HL-60 (cell line): ENCODE measurements around the gene POP4.

ENCODE experiments used
- DNase-seq, 2 experiments: peaks; one replicate each; pipeline ENCODE4 v3.0.0-alpha.2; 2010 to 2020; ENCODE audit warnings: low read depth in 1 of 2, low spot score in 1 of 2
- H3K27ac ChIP-seq: fragments of 250-450 bp; sonication (Bioruptor Pico); replicated peaks from 2 replicates; pipeline ENCODE4 v1.5.1; 2020; ENCODE audit warnings: mild to moderate bottlenecking, moderate library complexity
- H3K27me3 ChIP-seq: fragments of 250-450 bp; sonication (Bioruptor Pico); 2 replicates; pipeline ENCODE4 v1.5.1; 2021; ENCODE audit warnings: mild to moderate bottlenecking, moderate library complexity; ENCODE audit not compliant: insufficient read depth, poor library complexity, severe bottlenecking
- H3K4me3 ChIP-seq: replicated peaks from 2 replicates; pipeline ENCODE4 v1.5.1; 2011; ENCODE audit warnings: mild to moderate bottlenecking, control low read depth, low read length; ENCODE audit not compliant: insufficient read depth
- GABPA ChIP-seq: IDR thresholded peaks from 2 replicates; pipeline ENCODE4 v1.6.1; 2012; ENCODE audit warnings: low read depth
- POLR2AphosphoS5 ChIP-seq: IDR thresholded peaks from 2 replicates; pipeline ENCODE4 v1.6.1; 2012; ENCODE audit warnings: low read depth
- SPI1 ChIP-seq: IDR thresholded peaks from 2 replicates; pipeline ENCODE4 v1.6.1; 2012; ENCODE audit warnings: low read depth, mild to moderate bottlenecking, borderline replicate concordance
- TF ChIP-seq, protein P1 (sequence below): IDR thresholded peaks from 2 replicates; pipeline ENCODE4 v1.6.1; 2012; ENCODE audit warnings: low read depth; ENCODE audit not compliant: insufficient replicate concordance
- TF ChIP-seq, protein P2 (sequence below): IDR thresholded peaks from one replicate; pipeline ENCODE4 v1.5.1; 2011; ENCODE audit warnings: low read length, control low read depth, inconsistent platforms; ENCODE audit not compliant: insufficient read depth

POP4 gene

DNA sequence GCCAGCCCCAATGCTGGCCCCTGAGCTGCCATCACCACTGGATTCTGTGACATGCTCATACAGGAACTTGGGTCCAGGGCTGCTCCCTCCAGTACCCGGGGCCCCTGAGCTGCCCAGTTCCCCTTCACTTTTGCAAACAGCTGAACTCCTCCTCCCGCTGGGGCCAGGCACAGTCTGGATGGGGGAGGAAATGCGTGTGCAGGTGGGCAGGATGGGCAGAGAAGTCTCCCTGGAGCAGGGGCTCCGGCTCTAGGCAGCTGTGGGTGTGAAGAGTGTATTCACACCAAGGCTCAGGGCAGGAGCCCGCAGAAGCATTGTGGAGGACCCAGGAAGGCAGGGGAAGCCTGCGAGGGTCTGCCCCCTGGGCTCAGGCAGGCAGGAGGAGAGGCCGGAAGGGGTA, 12.4 kb downstream of the POP4 start:
- TF ChIP-seq, protein P1, sequence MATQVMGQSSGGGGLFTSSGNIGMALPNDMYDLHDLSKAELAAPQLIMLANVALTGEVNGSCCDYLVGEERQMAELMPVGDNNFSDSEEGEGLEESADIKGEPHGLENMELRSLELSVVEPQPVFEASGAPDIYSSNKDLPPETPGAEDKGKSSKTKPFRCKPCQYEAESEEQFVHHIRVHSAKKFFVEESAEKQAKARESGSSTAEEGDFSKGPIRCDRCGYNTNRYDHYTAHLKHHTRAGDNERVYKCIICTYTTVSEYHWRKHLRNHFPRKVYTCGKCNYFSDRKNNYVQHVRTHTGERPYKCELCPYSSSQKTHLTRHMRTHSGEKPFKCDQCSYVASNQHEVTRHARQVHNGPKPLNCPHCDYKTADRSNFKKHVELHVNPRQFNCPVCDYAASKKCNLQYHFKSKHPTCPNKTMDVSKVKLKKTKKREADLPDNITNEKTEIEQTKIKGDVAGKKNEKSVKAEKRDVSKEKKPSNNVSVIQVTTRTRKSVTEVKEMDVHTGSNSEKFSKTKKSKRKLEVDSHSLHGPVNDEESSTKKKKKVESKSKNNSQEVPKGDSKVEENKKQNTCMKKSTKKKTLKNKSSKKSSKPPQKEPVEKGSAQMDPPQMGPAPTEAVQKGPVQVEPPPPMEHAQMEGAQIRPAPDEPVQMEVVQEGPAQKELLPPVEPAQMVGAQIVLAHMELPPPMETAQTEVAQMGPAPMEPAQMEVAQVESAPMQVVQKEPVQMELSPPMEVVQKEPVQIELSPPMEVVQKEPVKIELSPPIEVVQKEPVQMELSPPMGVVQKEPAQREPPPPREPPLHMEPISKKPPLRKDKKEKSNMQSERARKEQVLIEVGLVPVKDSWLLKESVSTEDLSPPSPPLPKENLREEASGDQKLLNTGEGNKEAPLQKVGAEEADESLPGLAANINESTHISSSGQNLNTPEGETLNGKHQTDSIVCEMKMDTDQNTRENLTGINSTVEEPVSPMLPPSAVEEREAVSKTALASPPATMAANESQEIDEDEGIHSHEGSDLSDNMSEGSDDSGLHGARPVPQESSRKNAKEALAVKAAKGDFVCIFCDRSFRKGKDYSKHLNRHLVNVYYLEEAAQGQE, result no peak
- TF ChIP-seq, protein P2, sequence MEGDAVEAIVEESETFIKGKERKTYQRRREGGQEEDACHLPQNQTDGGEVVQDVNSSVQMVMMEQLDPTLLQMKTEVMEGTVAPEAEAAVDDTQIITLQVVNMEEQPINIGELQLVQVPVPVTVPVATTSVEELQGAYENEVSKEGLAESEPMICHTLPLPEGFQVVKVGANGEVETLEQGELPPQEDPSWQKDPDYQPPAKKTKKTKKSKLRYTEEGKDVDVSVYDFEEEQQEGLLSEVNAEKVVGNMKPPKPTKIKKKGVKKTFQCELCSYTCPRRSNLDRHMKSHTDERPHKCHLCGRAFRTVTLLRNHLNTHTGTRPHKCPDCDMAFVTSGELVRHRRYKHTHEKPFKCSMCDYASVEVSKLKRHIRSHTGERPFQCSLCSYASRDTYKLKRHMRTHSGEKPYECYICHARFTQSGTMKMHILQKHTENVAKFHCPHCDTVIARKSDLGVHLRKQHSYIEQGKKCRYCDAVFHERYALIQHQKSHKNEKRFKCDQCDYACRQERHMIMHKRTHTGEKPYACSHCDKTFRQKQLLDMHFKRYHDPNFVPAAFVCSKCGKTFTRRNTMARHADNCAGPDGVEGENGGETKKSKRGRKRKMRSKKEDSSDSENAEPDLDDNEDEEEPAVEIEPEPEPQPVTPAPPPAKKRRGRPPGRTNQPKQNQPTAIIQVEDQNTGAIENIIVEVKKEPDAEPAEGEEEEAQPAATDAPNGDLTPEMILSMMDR, result no peak
- TF ChIP-seq POLR2AphosphoS5, result no peak
- TF ChIP-seq SPI1, result no peak
- TF ChIP-seq GABPA, result no peak
- peaks cover 3% of the 10 kb centered on the region for H3K27me3 ChIP-seq
- DNase-seq, result no peak

GRCh38 chr19:29618871-29619270, 12.8 kb downstream of the POP4 start:
- H3K27me3 ChIP-seq, result peaks cover 3% of the 10 kb centered on the region
- TF ChIP-seq, protein P2, result no peak
- TF ChIP-seq SPI1, result no peak
- TF ChIP-seq, protein P1, result no peak
- TF ChIP-seq POLR2AphosphoS5, result no peak
- no peak for TF ChIP-seq GABPA
- no peak for DNase-seq
- no peak overlapping the region for H3K27ac ChIP-seq
- no peak overlapping the region for H3K4me3 ChIP-seq

More for the DNA sequence above, 12.4 kb downstream of the POP4 start:
- Histone ChIP-seq H3K27ac (no peak overlapping the region), H3K4me3 (no peak overlapping the region)

DNA sequence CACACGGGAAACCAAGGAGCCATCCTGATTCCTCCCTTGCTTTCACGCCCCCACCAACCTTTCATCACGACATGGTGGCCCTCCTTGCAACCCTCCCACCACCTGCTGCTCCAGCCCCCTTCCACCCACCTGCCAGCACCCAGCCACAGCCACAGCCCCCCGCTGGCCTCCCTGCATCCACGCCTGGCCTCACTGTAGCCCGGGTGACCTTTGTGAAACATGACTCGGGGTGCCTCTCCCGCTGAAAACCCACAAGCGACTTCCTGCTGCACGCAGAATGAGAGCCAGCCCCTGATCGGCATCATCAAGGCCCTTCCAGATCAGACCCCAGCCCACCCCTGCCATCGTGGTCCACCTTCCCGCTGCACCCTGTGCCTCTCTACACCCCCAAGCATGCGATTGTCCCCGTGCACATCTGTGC, 14.9 kb downstream of the POP4 start:
- Histone ChIP-seq H3K27ac (no peak overlapping the region), H3K27me3 (peaks cover 3% of the 10 kb centered on the region), H3K4me3 (no peak overlapping the region)
- no peak for TF ChIP-seq GABPA
- no peak for TF ChIP-seq SPI1
- TF ChIP-seq, protein P2, result no peak
- TF ChIP-seq POLR2AphosphoS5, result no peak
- TF ChIP-seq, protein P1, result no peak
- no peak for DNase-seq
